Natural killer cell (primary cell): ENCODE data around the gene OR12D1. TPM values are rescaled to one million over a fixed set of nuclear protein-coding genes. Genes with fewer than 3 reads are reported as not detected.

Source experiments
- ATAC-seq, 3 donors: fragments of 150-1000 bp in 2 of 3; fragments of 200-7000 bp in 1 of 3; cut with Tn5 transposase; 1 replicate in 1 of 3; 2 replicates in 2 of 3; pipeline ENCODE4 v1.10.0; 2021; ENCODE audit warnings: mild to moderate bottlenecking in 2 of 3, moderate library complexity in 2 of 3
- DNase-seq, 2 donors: peaks; one replicate each; pipeline versions ENCODE4 v3.0.0 to v3.0.0-alpha.2; 2013 to 2021; ENCODE audit warnings: mixed read lengths in 1 of 2
- H3K27ac ChIP-seq: one replicate; pipeline ENCODE4 v1.5.1; 2013; ENCODE audit warnings: mild to moderate bottlenecking, low read length
- H3K27me3 ChIP-seq: one replicate; pipeline ENCODE4 v1.6.1; 2013; ENCODE audit warnings: low read length; ENCODE audit not compliant: control insufficient read depth, insufficient read depth
- H3K36me3 ChIP-seq: one replicate; pipeline ENCODE4 v1.6.1; 2013; ENCODE audit warnings: low read length; ENCODE audit not compliant: control insufficient read depth, insufficient read depth
- H3K4me1 ChIP-seq: one replicate; pipeline ENCODE4 v1.6.1; 2013; ENCODE audit warnings: low read length; ENCODE audit not compliant: control insufficient read depth, insufficient read depth
- H3K4me3 ChIP-seq: one replicate; pipeline ENCODE4 v1.5.1; 2013; ENCODE audit warnings: low read length
- H3K9me3 ChIP-seq: one replicate; pipeline ENCODE4 v1.6.1; 2013; ENCODE audit warnings: low read length; ENCODE audit not compliant: control insufficient read depth, insufficient read depth
- H3K27ac Mint-ChIP-seq, 2 donors: one replicate each; pipeline ENCODE4 v1.8.0; 2022; ENCODE audit warnings: mild to moderate bottlenecking in 2 of 2, mixed read lengths in 2 of 2, moderate library complexity in 1 of 2
- H3K27me3 Mint-ChIP-seq, 2 donors: one replicate each; pipeline ENCODE4 v1.8.0; 2022; ENCODE audit warnings: low read depth in 2 of 2, mixed read lengths in 2 of 2
- H3K36me3 Mint-ChIP-seq: one replicate; pipeline ENCODE4 v1.8.0; 2022; ENCODE audit warnings: mixed read lengths
- H3K4me1 Mint-ChIP-seq, 2 donors: one replicate each; pipeline ENCODE4 v1.8.0; 2022; ENCODE audit warnings: mixed read lengths in 2 of 2
- H3K4me3 Mint-ChIP-seq: one replicate; pipeline ENCODE4 v1.8.0; 2022; ENCODE audit warnings: mild to moderate bottlenecking, moderate library complexity, mixed read lengths
- H3K9me3 Mint-ChIP-seq, 2 donors: one replicate each; pipeline ENCODE4 v1.8.0; 2022; ENCODE audit warnings: mixed read lengths in 2 of 2
- WGBS: methylation state at CpG from one replicate; pipeline ENCODE4 v1.1.7; 2013; ENCODE audit warnings: missing lambda C conversion rate; ENCODE audit not compliant: insufficient coverage; 5-methylcytosine and 5-hydroxymethylcytosine counted together
- intact Hi-C: fragments of 100-400 bp; cut with micrococcal nuclease; formaldehyde crosslinking; loops from one replicate; pipeline ENCODE4 v1.14.2; 2022
- total RNA-seq, 4 donors: library from RNA; stranded (reverse); fragments of 120-200 nt in 1 of 4; gene quantifications; one replicate each; pipeline versions ENCODE4 v1.2.3 to v1.2.4, GENCODE V29; 2013 to 2022
- TF ChIP-seq, protein P1 (sequence below): fragments of 200-600 bp; IDR thresholded peaks from one replicate; pipeline ENCODE4 v1.8.0; 2022; ENCODE audit warnings: antibody characterized with exemption

OR12D1 gene
- total RNA-seq, 3 donors from 2014 or later (not counting 1 experiment from before 2014, with no cell fraction given): not detected

DNA sequence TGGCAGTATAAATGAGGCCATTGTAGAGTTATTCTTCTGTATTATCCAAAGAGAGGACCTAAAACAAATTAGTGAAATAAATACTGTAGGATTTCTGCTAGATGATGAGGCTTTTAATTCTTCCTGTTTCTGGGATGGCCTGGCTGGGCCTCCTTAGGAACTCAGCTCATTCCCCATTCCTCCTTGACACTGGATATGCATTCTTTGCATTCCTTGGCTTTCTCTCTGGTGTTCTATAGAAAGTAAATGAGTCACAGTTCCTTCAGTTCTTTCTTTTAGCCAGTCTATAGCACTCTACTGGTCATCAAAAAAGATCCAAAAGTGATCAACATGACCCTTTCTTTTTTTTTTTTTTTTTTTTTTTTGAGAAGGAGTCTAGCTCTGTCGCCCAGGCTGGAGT lies 32.9 kb downstream of the OR12D1 start:
- Mint-ChIP-seq H3K4me3 (no peak overlapping the region), H3K9me3 (peaks cover 0 to 5% of the 10 kb centered on the region in 2 donors), H3K27me3 (peaks cover 14 to 25% of the 10 kb centered on the region in 2 donors), H3K36me3 (no peaks in the 10 kb centered on the region), H3K4me1 (no peaks in the 10 kb centered on the region), H3K27ac (no peak overlapping the region)
- Histone ChIP-seq H3K4me1 (no peaks in the 10 kb centered on the region), H3K4me3 (no peak overlapping the region), H3K27me3 (peaks cover 8% of the 10 kb centered on the region), H3K9me3 (no peaks in the 10 kb centered on the region), H3K27ac (no peak overlapping the region), H3K36me3 (no peaks in the 10 kb centered on the region)
- intact Hi-C loops: no loop called here
- no peak for DNase-seq
- TF ChIP-seq, protein P1, sequence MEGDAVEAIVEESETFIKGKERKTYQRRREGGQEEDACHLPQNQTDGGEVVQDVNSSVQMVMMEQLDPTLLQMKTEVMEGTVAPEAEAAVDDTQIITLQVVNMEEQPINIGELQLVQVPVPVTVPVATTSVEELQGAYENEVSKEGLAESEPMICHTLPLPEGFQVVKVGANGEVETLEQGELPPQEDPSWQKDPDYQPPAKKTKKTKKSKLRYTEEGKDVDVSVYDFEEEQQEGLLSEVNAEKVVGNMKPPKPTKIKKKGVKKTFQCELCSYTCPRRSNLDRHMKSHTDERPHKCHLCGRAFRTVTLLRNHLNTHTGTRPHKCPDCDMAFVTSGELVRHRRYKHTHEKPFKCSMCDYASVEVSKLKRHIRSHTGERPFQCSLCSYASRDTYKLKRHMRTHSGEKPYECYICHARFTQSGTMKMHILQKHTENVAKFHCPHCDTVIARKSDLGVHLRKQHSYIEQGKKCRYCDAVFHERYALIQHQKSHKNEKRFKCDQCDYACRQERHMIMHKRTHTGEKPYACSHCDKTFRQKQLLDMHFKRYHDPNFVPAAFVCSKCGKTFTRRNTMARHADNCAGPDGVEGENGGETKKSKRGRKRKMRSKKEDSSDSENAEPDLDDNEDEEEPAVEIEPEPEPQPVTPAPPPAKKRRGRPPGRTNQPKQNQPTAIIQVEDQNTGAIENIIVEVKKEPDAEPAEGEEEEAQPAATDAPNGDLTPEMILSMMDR: no peak
- ATAC-seq: no peak
- 86% methylated on average over 1 of the region's 1 CpG for WGBS

DNA sequence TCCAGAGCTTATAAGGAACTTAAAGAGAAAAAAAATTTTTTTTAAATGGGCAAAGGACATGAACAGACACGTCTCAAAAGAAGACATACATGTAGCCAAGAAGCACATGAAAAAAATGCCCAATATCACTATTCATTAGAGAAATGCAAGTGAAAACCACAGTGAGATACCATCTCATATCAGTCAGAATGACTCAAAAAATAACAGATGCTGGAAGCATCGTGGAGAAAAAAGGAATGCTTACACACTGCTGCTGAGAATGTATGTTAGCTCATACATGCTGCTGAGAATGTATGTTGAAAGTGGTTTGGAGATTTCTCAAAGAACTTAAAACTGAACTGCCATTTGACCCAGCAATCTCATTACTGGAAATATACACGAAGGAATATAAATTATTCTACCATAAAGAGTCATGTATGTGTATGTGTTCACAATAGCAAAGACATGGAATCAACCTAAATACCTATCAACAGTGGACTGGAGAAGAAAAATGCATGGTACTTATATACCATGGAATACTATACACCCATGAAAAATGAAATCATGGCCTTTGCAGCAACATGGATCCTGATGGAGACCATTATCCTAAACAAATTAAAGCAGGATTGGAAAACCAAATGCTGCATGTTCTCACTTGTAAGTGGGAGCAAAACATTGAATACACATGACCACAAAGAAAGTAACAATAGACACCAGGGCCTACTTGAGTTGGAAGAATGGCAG lies 36.9 kb downstream of the OR12D1 start:
- no peaks in the 10 kb centered on the region for H3K36me3 Mint-ChIP-seq
- Histone ChIP-seq H3K27me3 (peaks cover 8% of the 10 kb centered on the region), H3K27ac (no peak overlapping the region), H3K4me1 (no peaks in the 10 kb centered on the region), H3K36me3 (no peaks in the 10 kb centered on the region), H3K9me3 (no peaks in the 10 kb centered on the region), H3K4me3 (no peak overlapping the region)
- no peak for DNase-seq
- peaks cover 6 to 25% of the 10 kb centered on the region in 2 donors for H3K27me3 Mint-ChIP-seq
- no peak for ATAC-seq
- H3K9me3 Mint-ChIP-seq: peaks cover 0 to 5% of the 10 kb centered on the region in 2 donors
- H3K4me1 Mint-ChIP-seq: no peaks in the 10 kb centered on the region
- intact Hi-C loops: no loop called here
- no peak overlapping the region for H3K4me3 Mint-ChIP-seq
- WGBS: 71% methylated on average over 2 of the region's 3 CpGs
- no peak overlapping the region for H3K27ac Mint-ChIP-seq
- TF ChIP-seq, protein P1: no peak

DNA sequence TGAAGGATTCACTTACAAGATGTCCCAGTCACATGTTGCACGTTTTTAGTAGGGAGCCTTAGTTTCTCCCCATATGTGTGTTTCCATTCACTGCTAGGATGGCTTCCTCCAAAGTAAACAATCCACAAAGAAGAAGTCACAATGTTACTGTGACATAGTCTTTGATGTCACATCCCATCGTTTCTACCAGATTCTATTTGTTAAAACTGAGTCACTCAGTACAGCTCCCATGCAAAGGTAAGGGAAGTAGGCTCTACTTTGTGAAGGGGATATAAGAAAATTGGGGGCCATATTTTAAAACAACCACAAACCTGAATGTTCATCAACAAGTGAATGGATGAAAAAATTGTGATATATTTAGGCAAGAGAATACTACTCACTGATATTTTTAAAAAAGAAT lies 42.2 kb downstream of the OR12D1 start, which contains the start of the genes OR11A1 and OR2H1:
OR11A1 (minus strand) TSS at position 101 of the 400 bp plus-strand sequence. CDS start 29,430 bp downstream, outside the sequence.
OR2H1 (plus strand) TSS at position 185 of the 400 bp plus-strand sequence. CDS start 4,615 bp downstream, outside the sequence.
- no peaks in the 10 kb centered on the region for H3K4me1 ChIP-seq
- H3K9me3 ChIP-seq: no peaks in the 10 kb centered on the region
- no peaks in the 10 kb centered on the region for H3K4me1 Mint-ChIP-seq
- ATAC-seq: no peak
- H3K36me3 Mint-ChIP-seq: no peaks in the 10 kb centered on the region
- no peak within 1 kb of the TSS for H3K4me3 Mint-ChIP-seq
- no peaks in the 10 kb centered on the region for H3K9me3 Mint-ChIP-seq
- TF ChIP-seq, protein P1: no peak
- no peak for DNase-seq
- H3K27me3 Mint-ChIP-seq: peaks cover 9 to 23% of the 10 kb centered on the region in 2 donors
- H3K4me3 ChIP-seq: no peak within 1 kb of the TSS
- no peaks in the 10 kb centered on the region for H3K27me3 ChIP-seq
- intact Hi-C loops: no loop called here
- H3K27ac Mint-ChIP-seq: no peak within 1 kb of the TSS
- 91% methylated on average over 2 of the region's 2 CpGs for WGBS
- H3K36me3 ChIP-seq: no peaks in the 10 kb centered on the region
- H3K27ac ChIP-seq: no peak within 1 kb of the TSS
